Measurements from ENCODE around the gene TIE1.

TIE1 gene

DNA sequence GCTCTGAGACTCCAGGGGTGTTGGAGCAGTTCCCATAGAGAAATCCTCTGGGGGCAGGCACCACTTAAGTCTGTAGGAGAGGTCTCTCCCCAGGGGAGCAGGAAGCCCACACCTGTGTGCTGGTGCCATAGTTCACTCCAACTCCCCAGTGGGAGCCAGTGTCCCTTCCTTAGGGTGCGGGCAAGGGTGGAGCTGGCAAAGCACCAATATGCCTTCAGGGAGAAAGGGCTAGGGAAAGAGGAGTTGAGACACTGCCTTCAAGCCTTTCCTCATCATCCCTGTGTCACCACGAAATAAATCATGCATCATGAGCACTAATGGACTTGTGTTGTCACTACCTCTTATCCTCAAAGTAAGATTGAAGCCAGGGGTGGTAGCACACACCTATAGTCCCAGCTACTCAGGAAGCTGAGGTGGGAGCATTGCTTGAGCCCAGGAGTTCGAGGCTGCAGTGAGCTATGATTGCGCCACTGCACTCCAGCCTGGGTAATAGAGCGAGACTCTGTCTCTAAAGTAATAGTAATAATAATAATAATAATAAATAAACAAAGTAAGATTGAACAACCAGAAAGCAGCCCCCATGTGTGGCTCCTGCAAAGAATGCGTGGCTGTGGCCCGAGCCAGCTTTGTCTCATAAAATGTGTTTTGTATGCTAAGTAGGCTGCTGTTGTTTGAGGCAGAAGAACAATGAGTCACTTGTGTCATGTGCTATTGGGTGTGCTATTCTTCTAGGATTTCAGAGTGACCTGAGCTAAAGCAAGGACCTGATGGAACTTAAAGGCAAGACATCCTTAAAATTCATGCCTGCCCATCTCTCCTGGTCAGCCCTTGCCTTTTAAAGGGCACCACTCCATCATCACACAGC, 6.7 kb upstream of the TIE1 start:
- DNase-seq: no peak

DNA sequence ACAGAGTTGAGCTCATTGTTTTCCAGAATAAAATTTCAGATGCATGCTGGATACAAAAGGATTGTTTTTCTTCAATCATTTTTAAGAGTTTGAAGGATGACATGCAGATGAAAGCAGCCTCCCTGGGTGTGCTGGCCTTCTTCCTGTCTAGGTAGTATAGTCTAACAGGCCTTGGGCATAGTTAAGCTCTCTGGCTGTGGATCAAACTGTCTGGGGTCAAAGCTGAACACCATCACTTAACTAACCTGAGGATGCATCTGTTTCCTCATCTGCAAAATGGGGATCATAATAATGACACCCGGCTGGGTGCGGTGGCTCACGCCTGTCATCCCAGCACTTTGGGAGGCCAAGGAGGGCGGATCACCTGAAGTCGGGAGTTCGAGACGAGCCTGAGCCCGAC, 6.0 kb upstream of the TIE1 start:
- DNase-seq: no peak

DNA sequence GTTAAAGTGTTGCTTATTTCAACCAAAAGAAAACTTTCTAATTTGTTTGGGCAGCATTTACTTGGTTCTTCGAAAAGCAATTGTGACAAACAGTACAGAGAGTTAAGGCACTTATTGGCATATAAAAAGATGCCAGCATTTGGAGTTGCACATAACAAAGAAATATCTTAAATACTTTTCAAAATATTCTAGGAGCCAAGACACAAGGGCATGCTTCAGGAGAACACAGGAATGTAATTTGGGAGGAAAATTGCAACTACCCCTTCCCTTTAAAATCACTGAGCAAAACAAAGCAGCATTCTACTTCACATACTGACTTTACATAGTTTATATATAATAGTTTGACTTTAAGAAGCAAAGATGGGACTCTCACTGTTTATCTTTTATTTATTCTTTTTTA, 4.6 kb upstream of the TIE1 start:
- no peak for DNase-seq

DNA sequence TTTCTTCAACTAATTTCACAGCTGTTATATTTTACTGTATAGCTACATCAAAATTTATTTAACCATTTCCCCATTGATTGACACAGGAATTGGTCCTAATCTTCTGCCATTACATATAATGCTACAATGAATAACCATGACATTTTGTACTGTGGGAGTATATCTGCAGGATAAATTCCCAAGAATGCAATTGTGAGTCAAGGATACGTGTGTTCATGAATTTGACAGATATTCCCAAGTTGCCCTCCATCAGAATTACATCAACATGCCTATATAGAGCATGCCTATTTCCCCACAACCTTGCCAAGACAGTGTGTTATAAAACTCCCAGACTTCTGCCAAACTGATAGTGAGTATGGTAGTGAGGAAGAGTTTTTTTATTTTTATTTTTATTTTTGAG, 2.7 kb upstream of the TIE1 start:
- DNase-seq: no peak

DNA sequence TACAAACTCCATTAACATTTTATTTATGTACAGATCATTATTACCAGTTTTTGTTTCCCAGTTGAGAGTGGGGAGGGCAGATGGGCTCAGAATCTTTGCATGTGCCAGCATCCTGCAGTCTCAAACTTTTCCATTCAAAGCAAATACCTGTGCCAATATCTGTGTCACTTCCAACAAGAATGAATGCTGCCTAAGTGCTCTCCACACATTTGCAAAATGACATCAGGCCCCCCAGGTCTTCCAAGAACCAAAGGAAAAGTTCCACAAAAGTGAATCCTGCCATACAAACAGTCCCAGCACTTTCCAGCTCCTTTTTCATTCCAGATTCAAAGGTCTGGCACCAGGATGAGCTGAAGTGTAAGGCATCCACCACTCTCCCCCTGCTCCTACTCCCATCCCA, 1.7 kb upstream of the TIE1 start:
- DNase-seq: no peak

DNA sequence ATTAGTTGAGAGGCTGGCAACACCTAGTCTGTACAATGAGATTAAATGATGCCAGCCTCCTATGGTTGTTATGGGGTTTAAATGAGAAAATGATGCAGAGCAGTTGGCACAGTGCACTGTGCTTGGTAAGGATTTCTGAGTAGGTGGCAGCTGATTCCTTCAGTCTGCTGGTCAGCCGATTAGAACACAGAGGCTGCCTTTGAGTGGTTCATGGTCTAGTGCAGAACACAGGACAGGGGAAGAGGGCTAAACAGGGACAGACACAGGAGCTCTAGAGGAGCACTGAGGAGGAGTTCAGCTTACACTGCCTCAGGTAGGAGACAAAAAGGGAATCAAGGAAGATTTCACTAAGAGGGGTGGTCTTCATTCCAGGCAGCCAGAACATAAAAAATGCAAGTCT, 1.4 kb downstream of the TIE1 start:
- no peak for DNase-seq

DNA sequence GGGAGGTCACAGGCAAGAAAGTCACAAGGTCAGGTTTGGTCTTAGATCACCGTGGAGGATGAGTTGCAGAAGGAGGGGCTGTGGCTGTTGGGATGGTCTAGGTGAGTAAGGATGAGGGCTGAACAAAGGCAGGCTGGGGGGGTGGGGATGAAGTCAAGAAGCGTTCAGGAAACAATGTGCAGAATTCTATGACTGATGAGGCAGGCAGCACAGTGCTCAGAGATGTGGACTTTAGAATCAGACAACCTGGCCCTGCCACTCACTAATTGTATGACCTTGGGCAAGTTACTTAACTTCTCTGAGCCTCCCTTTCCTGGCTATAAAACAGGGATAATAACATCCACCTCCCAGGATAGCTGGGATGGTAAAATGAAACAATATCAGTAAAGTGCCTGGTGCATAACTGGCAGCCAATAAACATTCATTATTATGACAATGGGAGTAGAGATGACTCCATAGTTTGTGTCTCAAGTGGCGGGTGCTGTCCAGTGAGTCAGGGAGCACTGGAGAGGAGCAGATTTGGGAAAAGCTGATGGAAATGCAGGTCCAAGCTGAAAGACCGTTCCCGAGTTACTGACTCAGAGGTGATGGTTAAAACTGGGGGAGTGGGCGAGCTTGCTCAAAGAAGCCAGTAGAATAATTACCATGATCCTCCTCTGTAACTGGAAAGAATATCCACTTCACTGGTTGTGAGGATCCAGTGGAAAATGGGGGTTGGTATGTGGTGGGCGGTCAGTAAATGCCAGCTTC, 2.1 kb downstream of the TIE1 start:
- no peak for DNase-seq

DNA sequence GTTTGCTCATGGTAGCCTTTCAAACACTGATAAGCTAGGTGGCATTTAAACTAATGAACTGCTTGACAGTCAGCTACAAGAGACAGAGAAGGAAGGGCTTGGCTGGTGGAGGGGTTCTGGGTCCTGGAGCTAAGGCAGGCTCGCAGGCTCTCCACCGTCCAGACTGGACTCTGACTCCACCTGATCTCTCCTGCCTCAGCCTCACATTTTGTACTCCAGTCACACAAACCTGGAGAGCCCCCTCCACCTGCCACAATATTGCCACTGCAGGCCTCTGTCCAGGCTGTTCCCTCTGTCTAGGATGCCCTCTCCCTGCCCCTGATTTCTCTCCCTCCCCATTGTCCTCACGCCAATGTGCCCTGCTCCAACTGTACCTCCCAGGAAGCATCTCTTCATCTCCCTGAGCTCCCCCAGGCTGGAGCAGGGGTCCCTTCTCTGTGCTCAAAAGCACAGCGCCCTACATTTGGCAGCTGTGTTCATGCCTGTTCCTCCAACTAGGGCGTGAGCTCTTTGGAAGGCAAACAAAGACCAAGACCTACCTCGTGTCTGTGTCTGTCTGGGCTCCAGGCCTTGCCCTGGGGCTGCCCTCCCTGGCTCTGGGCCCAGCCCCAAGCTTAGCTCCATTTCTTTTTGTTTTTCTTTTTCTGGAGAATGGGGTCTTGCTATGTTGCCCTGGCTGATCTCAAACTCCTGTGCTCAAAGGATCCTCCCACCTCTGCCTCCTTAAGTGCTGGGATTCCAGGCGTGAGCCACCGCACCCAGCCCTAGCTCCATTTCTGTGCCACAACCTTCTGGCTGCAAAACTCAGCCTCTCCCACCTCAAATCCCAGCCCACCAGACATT, 2.9 kb downstream of the TIE1 start:
- DNase-seq: no peak

DNA sequence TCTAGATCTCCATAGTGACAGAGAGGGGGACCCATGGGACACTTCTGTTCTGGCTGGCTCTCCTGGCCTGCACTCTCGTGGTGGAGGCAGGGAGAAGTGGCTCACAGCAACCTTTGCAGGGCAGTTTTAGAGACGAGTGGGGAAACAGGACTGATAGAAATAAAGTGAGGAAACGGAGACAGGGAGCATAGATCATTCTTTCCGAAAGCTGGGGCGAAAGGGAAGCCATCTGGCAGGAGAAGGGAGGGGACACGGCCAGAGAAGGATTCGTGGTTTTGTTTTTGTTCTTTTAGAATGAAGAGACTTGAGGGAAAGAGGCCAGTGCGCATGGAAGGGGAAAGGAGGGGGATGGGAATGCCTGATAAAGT, 3.5 kb downstream of the TIE1 start:
- no peak for DNase-seq

DNA sequence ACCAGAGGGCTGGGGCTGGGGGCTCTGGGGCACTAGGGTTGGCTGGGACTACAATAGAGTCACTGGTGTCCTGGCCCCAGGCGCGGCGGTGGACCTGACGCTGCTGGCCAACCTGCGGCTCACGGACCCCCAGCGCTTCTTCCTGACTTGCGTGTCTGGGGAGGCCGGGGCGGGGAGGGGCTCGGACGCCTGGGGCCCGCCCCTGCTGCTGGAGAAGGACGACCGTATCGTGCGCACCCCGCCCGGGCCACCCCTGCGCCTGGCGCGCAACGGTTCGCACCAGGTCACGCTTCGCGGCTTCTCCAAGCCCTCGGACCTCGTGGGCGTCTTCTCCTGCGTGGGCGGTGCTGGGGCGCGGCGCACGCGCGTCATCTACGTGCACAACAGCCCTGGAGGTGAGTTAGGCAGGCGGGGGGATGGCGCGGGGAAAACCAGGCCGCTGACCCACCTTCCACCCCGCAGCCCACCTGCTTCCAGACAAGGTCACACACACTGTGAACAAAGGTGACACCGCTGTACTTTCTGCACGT, 4.1 kb downstream of the TIE1 start:
- DNase-seq: no peak

DNA sequence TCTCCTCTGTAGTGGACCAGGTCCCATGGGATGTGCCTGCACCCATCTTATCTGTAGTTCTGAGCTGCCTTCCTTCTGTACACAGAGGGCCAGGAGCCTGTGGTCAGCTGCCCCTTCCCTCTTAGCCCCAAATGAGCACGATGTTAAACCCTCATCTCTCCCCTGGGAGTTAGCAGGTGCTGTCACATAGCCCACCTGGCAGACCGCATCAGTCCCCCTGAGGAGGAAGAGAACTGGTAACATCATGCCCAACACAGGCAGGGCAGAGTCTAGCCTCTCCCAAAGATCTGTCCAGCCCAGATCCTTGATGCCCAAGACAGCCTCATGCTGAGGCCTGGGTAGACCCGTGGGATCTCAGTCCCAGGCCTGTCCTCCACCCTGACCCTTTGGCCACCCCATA, 4.7 kb downstream of the TIE1 start:
- DNase-seq: no peak

DNA sequence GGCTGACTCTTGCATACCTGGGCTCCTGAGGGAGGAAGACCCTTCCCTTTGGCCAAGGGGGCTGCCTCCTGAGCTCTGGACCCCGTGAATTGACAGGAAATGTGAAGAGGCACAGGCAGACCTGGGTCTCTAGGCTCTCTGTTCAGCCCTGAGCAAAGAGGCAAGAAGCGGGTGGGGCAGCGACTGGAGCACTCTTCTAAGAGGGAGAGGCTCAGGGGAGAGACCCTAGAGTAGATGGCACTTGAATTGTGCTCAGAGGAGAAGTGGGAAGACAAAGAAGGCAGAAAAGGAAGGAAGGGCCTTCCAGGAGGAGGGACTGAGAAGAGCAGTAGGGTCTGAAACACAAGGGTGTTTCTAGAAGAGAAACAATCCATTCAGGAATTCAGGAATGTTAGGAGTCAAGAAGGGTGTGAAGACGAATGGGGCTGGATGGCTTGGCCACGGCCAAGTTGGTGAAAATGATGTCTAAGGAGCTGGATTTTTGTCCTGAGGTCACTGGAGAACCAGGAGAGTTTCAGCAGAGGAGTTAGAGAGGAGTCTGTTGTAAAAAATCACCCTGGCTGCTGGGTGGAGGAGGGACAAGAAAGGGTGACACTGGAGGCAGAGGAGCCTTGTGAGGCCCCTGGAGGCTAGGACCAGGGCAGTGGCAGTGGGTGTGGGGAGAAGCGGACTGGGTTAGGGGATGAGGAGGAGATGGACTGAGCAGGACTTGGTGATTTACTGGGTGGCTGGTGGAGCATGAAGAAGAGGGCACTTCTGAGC, 5.3 kb downstream of the TIE1 start:
- DNase-seq: no peak

DNA sequence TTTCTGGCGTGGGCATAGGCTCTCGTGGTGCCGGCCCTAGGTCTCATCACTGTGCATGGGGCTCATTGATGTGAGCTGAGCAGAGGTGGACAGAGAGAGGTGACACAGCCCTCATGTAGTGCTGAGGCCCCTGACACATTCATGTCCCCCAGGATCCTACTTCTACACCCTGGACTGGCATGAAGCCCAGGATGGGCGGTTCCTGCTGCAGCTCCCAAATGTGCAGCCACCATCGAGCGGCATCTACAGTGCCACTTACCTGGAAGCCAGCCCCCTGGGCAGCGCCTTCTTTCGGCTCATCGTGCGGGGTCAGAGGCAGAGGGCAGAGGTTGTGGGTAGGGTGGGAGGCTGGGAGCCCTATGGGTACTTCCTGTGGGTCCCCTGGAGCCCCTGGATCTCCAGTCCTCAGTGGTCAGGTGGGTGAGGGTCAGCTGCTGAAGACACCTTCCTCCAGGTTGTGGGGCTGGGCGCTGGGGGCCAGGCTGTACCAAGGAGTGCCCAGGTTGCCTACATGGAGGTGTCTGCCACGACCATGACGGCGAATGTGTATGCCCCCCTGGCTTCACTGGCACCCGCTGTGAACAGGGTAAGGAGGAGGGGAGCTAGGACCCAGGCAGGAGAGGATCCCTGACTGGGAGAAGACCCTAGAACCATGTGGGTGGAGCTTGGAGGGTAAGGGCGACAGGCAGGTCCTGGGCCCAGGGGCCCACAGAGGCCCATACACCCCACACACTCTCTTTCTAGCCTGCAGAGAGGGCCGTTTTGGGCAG, 6.1 kb downstream of the TIE1 start:
- DNase-seq: no peak

DNA sequence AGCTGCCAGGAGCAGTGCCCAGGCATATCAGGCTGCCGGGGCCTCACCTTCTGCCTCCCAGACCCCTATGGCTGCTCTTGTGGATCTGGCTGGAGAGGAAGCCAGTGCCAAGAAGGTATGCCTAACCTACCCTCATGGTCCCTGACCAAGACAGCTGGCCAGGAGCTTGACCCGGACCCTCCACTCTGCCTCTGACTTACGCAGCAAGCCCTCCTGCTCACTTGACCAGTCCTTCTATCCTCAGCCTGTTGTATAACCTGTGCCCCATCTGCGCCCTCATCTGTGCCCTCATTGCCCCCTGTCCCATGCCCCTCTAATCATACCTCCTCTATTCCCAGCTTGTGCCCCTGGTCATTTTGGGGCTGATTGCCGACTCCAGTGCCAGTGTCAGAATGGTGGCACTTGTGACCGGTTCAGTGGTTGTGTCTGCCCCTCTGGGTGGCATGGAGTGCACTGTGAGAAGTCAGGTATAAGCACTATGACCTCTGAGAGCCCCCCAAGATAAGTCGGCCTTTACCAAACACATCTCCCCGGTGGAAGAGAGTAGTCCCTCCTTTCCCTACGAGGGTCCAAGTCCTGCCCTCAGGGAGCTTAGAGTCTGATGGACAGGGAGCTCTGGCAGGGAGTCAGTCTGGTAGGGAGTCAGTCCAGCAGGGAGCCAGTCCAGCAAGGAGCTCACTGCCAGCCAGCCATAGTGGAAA, 6.8 kb downstream of the TIE1 start:
- DNase-seq: no peak

DNA sequence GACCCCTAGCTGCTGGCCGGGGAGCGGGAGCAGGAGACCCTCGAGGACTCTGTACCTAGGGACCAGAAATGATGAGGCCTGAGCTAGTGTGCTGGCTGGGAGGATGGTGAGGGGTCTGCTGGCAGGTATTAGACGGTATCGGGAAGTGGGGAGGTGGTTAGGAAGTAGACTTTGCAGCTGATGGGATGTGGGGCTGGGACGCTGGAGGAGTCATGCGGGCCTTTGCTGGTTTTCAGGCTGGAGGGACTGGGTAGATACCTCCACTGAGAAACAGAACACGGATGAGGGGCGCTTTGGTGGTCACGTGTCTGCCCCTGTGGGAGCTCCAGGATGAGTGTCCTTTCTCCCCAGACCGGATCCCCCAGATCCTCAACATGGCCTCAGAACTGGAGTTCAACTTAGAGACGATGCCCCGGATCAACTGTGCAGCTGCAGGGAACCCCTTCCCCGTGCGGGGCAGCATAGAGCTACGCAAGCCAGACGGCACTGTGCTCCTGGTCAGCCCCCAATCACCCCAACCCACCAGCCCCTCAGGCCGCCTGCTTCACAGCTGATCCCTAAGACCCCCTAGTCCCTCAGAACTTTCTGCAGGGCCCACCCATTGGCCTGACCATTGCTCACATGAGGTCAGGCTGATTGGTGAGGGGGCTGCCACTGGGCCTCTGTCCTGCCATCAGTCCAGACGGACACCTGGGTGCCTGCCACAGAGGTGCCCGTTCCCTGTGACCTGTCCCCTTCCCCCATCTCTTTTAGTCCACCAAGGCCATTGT, 8.0 kb downstream of the TIE1 start:
- DNase-seq: no peak

DNA sequence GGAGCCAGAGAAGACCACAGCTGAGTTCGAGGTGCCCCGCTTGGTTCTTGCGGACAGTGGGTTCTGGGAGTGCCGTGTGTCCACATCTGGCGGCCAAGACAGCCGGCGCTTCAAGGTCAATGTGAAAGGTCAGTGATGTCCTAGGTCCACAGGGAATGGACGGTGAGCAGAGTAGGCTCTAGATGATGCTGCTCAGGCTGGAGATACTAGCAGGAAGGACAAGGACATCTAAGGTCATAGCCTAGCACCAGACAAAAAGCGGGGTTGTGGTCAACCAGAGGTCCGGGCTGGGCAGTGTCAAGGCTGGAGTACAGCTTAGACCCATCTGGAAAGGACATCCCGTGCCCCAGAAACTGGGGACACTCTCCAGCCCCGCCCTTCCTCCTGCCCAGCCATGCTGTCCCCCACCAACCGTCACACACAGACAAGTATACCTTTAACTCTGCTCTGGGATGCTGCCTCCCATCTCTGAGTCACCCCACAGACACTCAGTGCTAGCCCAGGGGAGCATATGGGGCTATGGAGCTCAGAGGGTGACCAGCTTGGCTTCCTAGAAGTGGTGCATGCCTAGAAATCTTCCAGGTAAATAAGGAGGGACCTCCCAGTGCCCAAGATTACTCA, 8.7 kb downstream of the TIE1 start:
- DNase-seq: no peak

DNA sequence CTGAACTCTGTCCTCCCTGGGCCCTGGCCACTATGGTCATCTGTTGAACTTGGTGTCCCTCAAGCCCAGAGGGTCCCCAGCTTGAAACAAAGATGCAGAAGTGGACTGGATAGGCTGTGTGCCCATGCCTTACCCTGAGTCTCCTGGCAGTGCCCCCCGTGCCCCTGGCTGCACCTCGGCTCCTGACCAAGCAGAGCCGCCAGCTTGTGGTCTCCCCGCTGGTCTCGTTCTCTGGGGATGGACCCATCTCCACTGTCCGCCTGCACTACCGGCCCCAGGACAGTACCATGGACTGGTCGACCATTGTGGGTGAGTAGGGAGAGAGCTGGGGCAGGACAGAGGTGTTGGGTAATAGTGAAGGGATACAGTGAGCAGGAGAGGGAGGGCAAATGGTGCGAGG, 10.7 kb downstream of the TIE1 start:
- DNase-seq: no peak

DNA sequence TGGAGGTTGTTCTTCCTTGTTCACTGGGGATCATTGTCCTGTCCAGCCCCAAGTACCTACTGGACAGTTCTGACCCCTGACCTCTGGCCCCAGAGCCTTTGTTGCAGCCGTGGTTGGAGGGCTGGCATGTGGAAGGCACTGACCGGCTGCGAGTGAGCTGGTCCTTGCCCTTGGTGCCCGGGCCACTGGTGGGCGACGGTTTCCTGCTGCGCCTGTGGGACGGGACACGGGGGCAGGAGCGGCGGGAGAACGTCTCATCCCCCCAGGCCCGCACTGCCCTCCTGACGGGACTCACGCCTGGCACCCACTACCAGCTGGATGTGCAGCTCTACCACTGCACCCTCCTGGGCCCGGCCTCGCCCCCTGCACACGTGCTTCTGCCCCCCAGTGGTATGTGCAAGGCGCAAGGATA, 11.4 kb downstream of the TIE1 start:
- no peak for DNase-seq

DNA sequence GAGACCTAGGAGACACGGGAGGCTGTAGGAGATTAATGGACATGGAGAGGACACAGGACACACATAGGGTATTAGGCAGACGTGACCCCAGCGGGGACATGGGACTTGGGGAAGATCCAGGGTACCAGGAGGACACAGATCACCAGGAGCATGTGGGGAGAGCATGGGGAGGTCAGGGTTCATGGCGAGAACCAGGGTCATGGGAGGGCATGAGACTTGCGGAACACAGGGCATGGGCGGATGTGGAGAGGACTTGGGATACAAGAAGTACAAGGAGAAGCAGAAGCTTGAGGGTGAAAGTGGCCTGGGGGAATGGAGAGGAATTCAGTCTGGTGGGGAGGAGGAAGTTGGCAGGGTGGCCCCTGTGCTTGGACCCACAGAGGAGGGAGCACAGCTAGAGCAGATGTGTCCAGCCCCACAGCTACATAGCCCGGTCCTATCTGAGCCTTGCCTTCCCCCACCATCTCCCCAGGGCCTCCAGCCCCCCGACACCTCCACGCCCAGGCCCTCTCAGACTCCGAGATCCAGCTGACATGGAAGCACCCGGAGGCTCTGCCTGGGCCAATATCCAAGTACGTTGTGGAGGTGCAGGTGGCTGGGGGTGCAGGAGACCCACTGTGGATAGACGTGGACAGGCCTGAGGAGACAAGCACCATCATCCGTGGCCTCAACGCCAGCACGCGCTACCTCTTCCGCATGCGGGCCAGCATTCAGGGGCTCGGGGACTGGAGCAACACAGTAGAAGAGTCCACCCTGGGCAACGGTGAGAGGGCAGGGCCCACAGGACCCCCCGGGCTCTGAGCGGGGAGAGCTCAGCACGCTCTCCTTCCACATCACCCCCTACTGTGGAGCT, 12.1 kb downstream of the TIE1 start:
- DNase-seq: no peak
